Transverse colon (tissue), 4 donors: ENCODE data around the gene MRPL32. TPM values are rescaled to one million over a fixed set of nuclear protein-coding genes. Genes with fewer than 3 reads are reported as not detected.

Experiments
- DNase-seq: peaks from one replicate; pipeline ENCODE4 v3.0.0-alpha.2; 2019
- H3K27ac ChIP-seq, 4 donors: fragments of 200-600 bp; sonication (generic); 2 replicates each; pipeline ENCODE4 v1.5.1; 2016 to 2018; ENCODE audit warnings: inconsistent platforms in 4 of 4
- H3K27me3 ChIP-seq: fragments of 200-600 bp; sonication (generic); 2 replicates; pipeline ENCODE4 v1.5.1; 2017; ENCODE audit warnings: inconsistent platforms
- H3K36me3 ChIP-seq, 4 donors: fragments of 200-600 bp; sonication (generic); 2 replicates each; pipeline ENCODE4 v1.5.1; 2017 to 2019; ENCODE audit warnings: inconsistent platforms in 4 of 4
- H3K4me1 ChIP-seq, 4 donors: fragments of 200-600 bp; sonication (generic); 2 replicates each; pipeline ENCODE4 v1.5.1; 2017 to 2020; ENCODE audit warnings: inconsistent platforms in 4 of 4
- H3K4me3 ChIP-seq, 4 donors: fragments of 200-600 bp; sonication (generic); 1 replicate in 1 of 4; 2 replicates in 3 of 4; pipeline versions ENCODE4 v1.5.1 to v1.6.1; 2017 to 2019; ENCODE audit warnings: inconsistent platforms in 4 of 4
- H3K9me3 ChIP-seq, 2 donors: fragments of 200-600 bp; sonication (generic); 2 replicates each; pipeline ENCODE4 v1.5.1; 2017 to 2019; ENCODE audit warnings: inconsistent platforms in 2 of 2
- EP300 ChIP-seq: sonication (generic); formaldehyde crosslinking; IDR thresholded peaks from one replicate; pipeline ENCODE4 v1.6.1; 2017; ENCODE audit warnings: antibody characterized with exemption, low read depth
- POLR2A ChIP-seq: fragments of 450-650 bp; IDR thresholded peaks from one replicate; pipeline ENCODE4 v1.6.1; 2016; ENCODE audit warnings: antibody characterized with exemption, mild to moderate bottlenecking, moderate library complexity
- POLR2AphosphoS5 ChIP-seq, 3 donors: sonication (generic); formaldehyde crosslinking; IDR thresholded peaks; one replicate each; pipeline ENCODE4 v1.6.1; 2016; ENCODE audit warnings: antibody characterized with exemption in 3 of 3
- WGBS, 2 donors: methylation state at CpG; one replicate each; pipeline ENCODE4 v1.1.5; 2018; ENCODE audit warnings: low coverage in 1 of 2; 5-methylcytosine and 5-hydroxymethylcytosine counted together
- in situ Hi-C, 4 donors: fragments of 200-750 bp; cut with MboI; loops; one replicate each; pipeline versions ENCODE4 v1.15.0 to v1.15.1; 2017; ENCODE audit warnings: low sequenced_read_pairs in 3 of 4, low pct_ligation_motif_present in 1 of 4, low pct_unique_long_range_greater_than_20kb in 1 of 4
- intact Hi-C: fragments of 100-400 bp; cut with DNase I; formaldehyde crosslinking; loops from one replicate; pipeline ENCODE4 v1.15.1; 2023; ENCODE audit warnings: low total_unique reads
- total RNA-seq, 4 donors: library from RNA; depleted of rRNA; stranded (reverse); fragments of >200 nt; gene quantifications; one replicate each; pipeline ENCODE4 v1.1.0, GENCODE V29; 2016
- TF ChIP-seq, protein P1 (sequence below), 5 experiments: fragments of 200-600 bp in 3 of 5; fragments of 450-650 bp in 2 of 5; sonication (generic) in 3 of 5; IDR thresholded peaks; 1 replicate in 2 of 5; 2 replicates in 3 of 5; pipeline ENCODE4 v1.5.1; 2016 to 2017; ENCODE audit warnings: antibody characterized with exemption in 5 of 5, inconsistent platforms in 3 of 5, mild to moderate bottlenecking in 2 of 5, moderate library complexity in 1 of 5

The MRPL32 gene
- total RNA-seq, 4 donors from 2014 or later: 22.5 to 49.4 (median 36.4) TPM

- in situ Hi-C loops: loop anchor here in 1 of 4 donors (25.0 kb wide), 1 partner anchor 289 kb away; no protein-coding TSS in a partner anchor
- TF ChIP-seq POLR2A: no peak
- TF ChIP-seq POLR2AphosphoS5 (IDR thresholded peaks at IDR 0.05): peak; percentile 56 to 71 (median 64)
- peak; percentile 71 for TF ChIP-seq EP300
- intact Hi-C loops: no loop called here
- Histone ChIP-seq H3K9me3 (no peaks in the 10 kb centered on the region), H3K36me3 (no peaks in the 10 kb centered on the region), H3K27ac (peak overlapping the region; percentile 46 to 64 (median 61)), H3K4me3 (no peak overlapping the region), H3K27me3 (no peaks in the 10 kb centered on the region), H3K4me1 (peaks cover 0 to 6% (median 0%) of the 10 kb centered on the region in 4 donors)
- DNase-seq: peak; percentile 17
- WGBS, 2 donors: 35 to 60% methylated on average over 1 to 5 of the region's 5 CpGs
Measured at GRCh38 chr7:42972699-42973500, 40.7 kb downstream of the MRPL32 start.

DNA sequence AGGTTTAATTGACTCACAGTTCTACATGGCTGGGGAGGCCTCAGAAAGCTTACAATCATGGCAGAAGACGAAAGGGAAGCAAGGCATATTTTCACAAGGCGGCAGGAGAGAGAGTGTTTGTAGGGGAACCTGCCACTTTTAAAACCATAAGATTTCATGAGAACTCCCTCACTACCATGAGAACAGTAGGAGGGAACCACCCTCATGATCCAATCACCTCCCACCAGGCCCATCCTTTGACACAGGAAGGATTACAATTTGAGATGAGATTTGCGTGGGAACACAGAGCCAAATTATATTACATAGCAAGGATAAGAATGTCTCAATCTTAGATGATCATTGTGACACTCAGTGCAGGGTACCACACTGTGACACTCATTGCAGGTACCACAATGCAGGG is 44.2 kb downstream of the MRPL32 start:
- no peak for DNase-seq
- H3K27ac ChIP-seq: no peak overlapping the region
- intact Hi-C loops (no loop called here), in situ Hi-C loops (no loop called here)
- H3K27me3 ChIP-seq: no peaks in the 10 kb centered on the region
- no peak for TF ChIP-seq EP300
- TF ChIP-seq, protein P1, sequence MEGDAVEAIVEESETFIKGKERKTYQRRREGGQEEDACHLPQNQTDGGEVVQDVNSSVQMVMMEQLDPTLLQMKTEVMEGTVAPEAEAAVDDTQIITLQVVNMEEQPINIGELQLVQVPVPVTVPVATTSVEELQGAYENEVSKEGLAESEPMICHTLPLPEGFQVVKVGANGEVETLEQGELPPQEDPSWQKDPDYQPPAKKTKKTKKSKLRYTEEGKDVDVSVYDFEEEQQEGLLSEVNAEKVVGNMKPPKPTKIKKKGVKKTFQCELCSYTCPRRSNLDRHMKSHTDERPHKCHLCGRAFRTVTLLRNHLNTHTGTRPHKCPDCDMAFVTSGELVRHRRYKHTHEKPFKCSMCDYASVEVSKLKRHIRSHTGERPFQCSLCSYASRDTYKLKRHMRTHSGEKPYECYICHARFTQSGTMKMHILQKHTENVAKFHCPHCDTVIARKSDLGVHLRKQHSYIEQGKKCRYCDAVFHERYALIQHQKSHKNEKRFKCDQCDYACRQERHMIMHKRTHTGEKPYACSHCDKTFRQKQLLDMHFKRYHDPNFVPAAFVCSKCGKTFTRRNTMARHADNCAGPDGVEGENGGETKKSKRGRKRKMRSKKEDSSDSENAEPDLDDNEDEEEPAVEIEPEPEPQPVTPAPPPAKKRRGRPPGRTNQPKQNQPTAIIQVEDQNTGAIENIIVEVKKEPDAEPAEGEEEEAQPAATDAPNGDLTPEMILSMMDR (IDR thresholded peaks at IDR 0.05): no peak
- H3K4me3 ChIP-seq: no peak overlapping the region
- H3K4me1 ChIP-seq: peaks cover 0 to 6% (median 0%) of the 10 kb centered on the region in 4 donors
- no peaks in the 10 kb centered on the region for H3K36me3 ChIP-seq
- H3K9me3 ChIP-seq: no peaks in the 10 kb centered on the region
- WGBS, 2 donors: 80 to 86% methylated on average over 1 to 3 of the region's 3 CpGs

- Histone ChIP-seq H3K36me3 (no peaks in the 10 kb centered on the region), H3K9me3 (no peaks in the 10 kb centered on the region), H3K27ac (no peak overlapping the region), H3K4me3 (no peak overlapping the region), H3K27me3 (no peaks in the 10 kb centered on the region), H3K4me1 (peaks cover 0 to 1% (median 0%) of the 10 kb centered on the region in 4 donors)
- intact Hi-C loops: no loop called here
- in situ Hi-C loops: no loop called here
- DNase-seq: no peak
- TF ChIP-seq POLR2AphosphoS5 (IDR thresholded peaks at IDR 0.05): no peak
- TF ChIP-seq EP300: no peak
- TF ChIP-seq POLR2A: no peak
- TF ChIP-seq, protein P1 (IDR thresholded peaks at IDR 0.05): no peak
Measured at GRCh38 chr7:42978496-42978895, 46.3 kb downstream of the MRPL32 start.

- DNase-seq: no peak
- H3K27ac ChIP-seq: no peak overlapping the region
- H3K27me3 ChIP-seq: no peaks in the 10 kb centered on the region
- H3K36me3 ChIP-seq: no peaks in the 10 kb centered on the region
- intact Hi-C loops: no loop called here
- H3K9me3 ChIP-seq: no peaks in the 10 kb centered on the region
- in situ Hi-C loops: no loop called here
- no peak overlapping the region for H3K4me3 ChIP-seq
- no peaks in the 10 kb centered on the region for H3K4me1 ChIP-seq
- WGBS, 2 donors: 45 to 100% methylated on average over 2 of the region's 2 CpGs
- no peak for TF ChIP-seq EP300
- no peak for TF ChIP-seq POLR2AphosphoS5 (IDR thresholded peaks at IDR 0.05)
- TF ChIP-seq, protein P1 (IDR thresholded peaks at IDR 0.05): no peak
- no peak for TF ChIP-seq POLR2A
Measured at GRCh38 chr7:42980084-42980483, 47.9 kb downstream of the MRPL32 start.
